GM23248 (cell line): ENCODE data around the gene ZDHHC11. TPM values are rescaled to one million over a fixed set of nuclear protein-coding genes. Genes with fewer than 3 reads are reported as not detected.

Experiments used
- DNase-seq: peaks from one replicate; pipeline ENCODE4 v3.0.0-alpha.2; 2015
- H2AFZ ChIP-seq: fragments of 200-600 bp; sonication (generic); 2 replicates; pipeline ENCODE4 v1.6.1; 2016; ENCODE audit warnings: antibody characterized with exemption
- H3F3A ChIP-seq: fragments of 200-600 bp; sonication (generic); 2 replicates; pipeline ENCODE4 v1.6.1; 2016; ENCODE audit warnings: mild to moderate bottlenecking, antibody characterized with exemption, mixed run types; ENCODE audit not compliant: insufficient read depth
- H3K27ac ChIP-seq: fragments of 200-600 bp; sonication (generic); 2 replicates; pipeline ENCODE4 v1.5.1; 2016; ENCODE audit warnings: mild to moderate bottlenecking
- H3K27me3 ChIP-seq: fragments of 200-600 bp; sonication (generic); replicated peaks from 2 replicates; pipeline ENCODE4 v1.6.1; 2016; ENCODE audit warnings: mild to moderate bottlenecking; ENCODE audit not compliant: insufficient read depth
- H3K36me3 ChIP-seq: fragments of 200-600 bp; sonication (generic); 2 replicates; pipeline ENCODE4 v1.6.1; 2016; ENCODE audit warnings: low read depth, mild to moderate bottlenecking
- H3K4me1 ChIP-seq: fragments of 200-600 bp; sonication (generic); 2 replicates; pipeline ENCODE4 v1.6.1; 2016; ENCODE audit warnings: mild to moderate bottlenecking; ENCODE audit not compliant: insufficient read depth
- H3K4me2 ChIP-seq: fragments of 200-600 bp; sonication (generic); one replicate; pipeline ENCODE4 v1.6.1; 2016; ENCODE audit warnings: mild to moderate bottlenecking; ENCODE audit not compliant: unreplicated experiment
- H3K4me3 ChIP-seq: fragments of 200-600 bp; sonication (generic); 2 replicates; pipeline ENCODE4 v1.5.1; 2016; ENCODE audit warnings: mild to moderate bottlenecking
- H3K79me2 ChIP-seq: fragments of 200-600 bp; sonication (generic); 2 replicates; pipeline ENCODE4 v1.6.1; 2016; ENCODE audit warnings: mild to moderate bottlenecking; ENCODE audit not compliant: insufficient read depth
- H3K9ac ChIP-seq: fragments of 200-600 bp; sonication (generic); 2 replicates; pipeline ENCODE4 v1.6.1; 2016; ENCODE audit warnings: mild to moderate bottlenecking
- H3K9me2 ChIP-seq: fragments of 200-600 bp; sonication (generic); 2 replicates; pipeline ENCODE4 v1.6.1; 2016; ENCODE audit warnings: mixed run types, mild to moderate bottlenecking, moderate library complexity; ENCODE audit not compliant: insufficient read depth
- H3K9me3 ChIP-seq: fragments of 200-600 bp; sonication (generic); one replicate; pipeline ENCODE4 v1.6.1; 2017; ENCODE audit warnings: low read depth
- H4K20me1 ChIP-seq: fragments of 200-600 bp; sonication (generic); 2 replicates; pipeline ENCODE4 v1.6.0; 2016; ENCODE audit not compliant: insufficient read depth
- EZH2 ChIP-seq: fragments of 200-600 bp; sonication (generic); IDR thresholded peaks from 2 replicates; pipeline ENCODE4 v1.6.1; 2018; ENCODE audit warnings: antibody characterized with exemption, mild to moderate bottlenecking; ENCODE audit not compliant: insufficient read depth, poor library complexity, severe bottlenecking
- EZH2phosphoT487 ChIP-seq: fragments of 200-600 bp; sonication (generic); IDR thresholded peaks from 2 replicates; pipeline ENCODE4 v1.6.1; 2018; ENCODE audit warnings: antibody characterized with exemption, moderate library complexity, mild to moderate bottlenecking, low read depth; ENCODE audit not compliant: insufficient read depth
- WGBS, 2 experiments: methylation state at CpG; one replicate each; pipeline ENCODE4 v1.1.6; 2015 to 2017; ENCODE audit warnings: low lambda C conversion rate in 2 of 2, low coverage in 1 of 2; ENCODE audit errors: missing lambda C conversion rate in 2 of 2; 5-methylcytosine and 5-hydroxymethylcytosine counted together
- in situ Hi-C: fragments of 300-500 bp; cut with MboI; formaldehyde crosslinking; loops from 2 replicates; pipeline ENCODE4 v1.15.0; 2020
- polyA plus RNA-seq: library from polyadenylated mRNA; unstranded; fragments of >200 nt; fragmentation: Nextera tagmentation; extraction: Ambion mirVana; gene quantifications from 2 replicates; pipeline ENCODE4 v1.2.1, GENCODE V29; 2016
- total RNA-seq: library from RNA; depleted of rRNA; stranded (reverse); fragments of >200 nt; shearing (Covaris generic); gene quantifications from 2 replicates; pipeline ENCODE4 v1.2.3, GENCODE V29; 2014

The ZDHHC11 gene
- total and polyA plus RNA-seq, 2 experiments from 2014 or later = 0.26 to 0.65 TPM

DNA sequence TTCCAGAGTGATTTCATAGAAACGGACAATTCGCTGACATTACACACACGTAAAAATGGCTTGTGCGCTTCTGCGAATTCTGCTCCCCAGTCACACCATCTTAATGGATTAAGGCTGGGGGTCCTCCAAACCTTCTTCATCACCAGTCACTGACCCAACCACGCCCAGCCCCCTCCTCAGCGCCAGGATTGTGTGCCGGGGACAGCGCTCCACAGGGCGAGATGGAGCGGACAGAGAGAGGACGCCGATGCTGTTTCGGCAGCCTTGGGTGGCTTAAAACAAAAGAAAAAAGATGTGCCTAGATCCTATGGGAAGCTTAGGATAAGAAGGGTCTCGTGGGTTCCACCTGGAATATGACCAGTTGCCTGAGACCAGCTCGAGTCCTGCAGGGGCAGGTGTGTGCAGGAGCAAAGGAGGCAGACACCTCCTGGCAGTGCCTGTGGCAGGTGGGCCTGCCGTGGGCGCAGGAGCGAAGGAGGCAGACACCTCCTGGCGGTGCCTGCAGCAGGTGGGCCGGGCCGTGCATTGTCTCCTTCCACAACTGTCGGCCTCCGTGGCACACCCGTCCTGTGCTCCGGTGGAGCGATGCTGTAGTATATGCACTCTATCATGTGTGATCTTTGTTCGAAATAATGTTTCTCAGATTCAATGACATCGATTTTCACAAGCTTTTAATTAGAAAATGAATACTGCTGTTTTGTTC is 21.0 kb upstream of the ZDHHC11 start:
- Histone ChIP-seq H3K9me2 (no peaks in the 10 kb centered on the region), H3K9me3 (no peaks in the 10 kb centered on the region), H3K27me3 (no peaks in the 10 kb centered on the region), H3K9ac (no peak overlapping the region), H3K4me3 (no peak overlapping the region), H3K4me2 (no peak overlapping the region), H3K79me2 (peaks cover 11% of the 10 kb centered on the region), H3K4me1 (no peaks in the 10 kb centered on the region), H3F3A (no peaks in the 10 kb centered on the region), H4K20me1 (no peaks in the 10 kb centered on the region), H3K27ac (no peak overlapping the region), H2AFZ (no peak overlapping the region), H3K36me3 (peaks cover 29% of the 10 kb centered on the region)
- TF ChIP-seq EZH2 (no peak), EZH2phosphoT487 (no peak)
- no peak for DNase-seq
- in situ Hi-C loops = no loop called here
- 91 to 95% methylated on average over 29 of the region's 29 CpGs for WGBS, 2 experiments

DNA sequence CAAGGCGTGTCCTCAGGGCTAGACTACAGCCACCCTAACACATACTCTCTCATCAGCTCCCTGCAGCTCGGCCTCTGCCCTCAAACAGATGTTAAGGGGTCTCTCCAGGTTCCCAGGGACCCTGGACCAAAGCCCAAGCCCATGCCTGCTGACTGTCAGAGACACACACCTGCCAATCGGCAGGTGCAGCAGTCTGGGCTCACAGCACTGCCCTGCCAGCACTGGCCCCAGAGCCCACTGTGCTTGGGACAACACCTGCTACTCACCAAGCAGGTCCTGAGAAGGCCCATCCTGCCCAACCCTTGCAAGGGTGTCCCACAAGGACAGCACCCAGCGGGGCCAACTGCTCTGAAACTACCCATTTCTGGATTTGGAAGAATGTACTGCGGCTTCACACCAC is 20.2 kb upstream of the ZDHHC11 start:
- H3K9me2 ChIP-seq = no peaks in the 10 kb centered on the region
- H3K4me1 ChIP-seq = no peaks in the 10 kb centered on the region
- no peak for DNase-seq
- 98 to 99% methylated on average over 5 of the region's 5 CpGs for WGBS, 2 experiments
- H3K27me3 ChIP-seq = no peaks in the 10 kb centered on the region
- H4K20me1 ChIP-seq = no peaks in the 10 kb centered on the region
- H3F3A ChIP-seq = no peaks in the 10 kb centered on the region
- H3K27ac ChIP-seq = no peak overlapping the region
- H2AFZ ChIP-seq = no peak overlapping the region
- TF ChIP-seq EZH2 = no peak
- no peak for TF ChIP-seq EZH2phosphoT487
- H3K79me2 ChIP-seq = peaks cover 11% of the 10 kb centered on the region
- peaks cover 29% of the 10 kb centered on the region for H3K36me3 ChIP-seq
- no peak overlapping the region for H3K4me2 ChIP-seq
- no peak overlapping the region for H3K4me3 ChIP-seq
- no peaks in the 10 kb centered on the region for H3K9me3 ChIP-seq
- in situ Hi-C loops = no loop called here
- H3K9ac ChIP-seq = no peak overlapping the region

DNA sequence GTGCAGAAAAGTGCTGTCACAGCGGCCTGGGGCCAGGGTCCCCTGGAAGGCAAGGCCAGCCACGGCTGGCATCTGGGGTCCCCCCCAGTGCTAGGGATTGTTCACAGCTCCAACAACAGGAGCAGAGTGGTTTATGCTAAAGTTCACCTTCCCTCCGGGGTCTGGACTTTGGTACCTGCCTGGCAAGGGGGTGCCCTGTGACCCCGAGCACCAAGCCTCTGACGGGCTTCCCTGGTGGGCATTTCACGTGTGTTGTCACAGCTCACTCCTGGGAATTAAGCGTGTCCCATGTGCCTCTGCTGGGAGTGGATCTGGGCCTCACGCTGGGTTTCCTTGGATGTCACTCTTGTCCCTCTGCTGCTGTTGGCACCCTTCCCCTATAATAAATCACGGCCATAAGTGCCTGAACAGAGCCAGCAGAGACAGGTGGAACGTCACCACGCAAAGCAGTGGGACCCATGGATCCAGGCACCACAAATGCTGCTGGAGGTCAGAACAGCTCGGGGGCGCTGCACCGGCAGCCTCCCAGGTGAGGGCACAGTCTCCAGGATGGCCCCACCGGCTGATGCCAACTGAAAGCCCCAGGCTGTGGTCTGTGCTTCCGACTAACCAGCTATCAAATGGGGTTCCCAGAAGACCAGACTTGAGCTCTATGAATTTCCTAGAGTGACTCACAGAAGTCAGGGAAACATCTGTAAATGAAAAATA is 17.8 kb upstream of the ZDHHC11 start:
- Histone ChIP-seq H3K79me2 (no peaks in the 10 kb centered on the region), H3K9me3 (no peaks in the 10 kb centered on the region), H2AFZ (no peak overlapping the region), H3K27ac (no peak overlapping the region), H3K4me2 (no peak overlapping the region), H3K4me1 (no peaks in the 10 kb centered on the region), H3K27me3 (no peaks in the 10 kb centered on the region), H3K9ac (no peak overlapping the region), H4K20me1 (no peaks in the 10 kb centered on the region), H3K9me2 (no peaks in the 10 kb centered on the region), H3K4me3 (no peak overlapping the region), H3F3A (no peaks in the 10 kb centered on the region), H3K36me3 (peaks cover 29% of the 10 kb centered on the region)
- 88 to 91% methylated on average over 15 to 16 of the region's 16 CpGs for WGBS, 2 experiments
- no peak for DNase-seq
- TF ChIP-seq EZH2phosphoT487 = no peak
- no peak for TF ChIP-seq EZH2
- in situ Hi-C loops = no loop called here

DNA sequence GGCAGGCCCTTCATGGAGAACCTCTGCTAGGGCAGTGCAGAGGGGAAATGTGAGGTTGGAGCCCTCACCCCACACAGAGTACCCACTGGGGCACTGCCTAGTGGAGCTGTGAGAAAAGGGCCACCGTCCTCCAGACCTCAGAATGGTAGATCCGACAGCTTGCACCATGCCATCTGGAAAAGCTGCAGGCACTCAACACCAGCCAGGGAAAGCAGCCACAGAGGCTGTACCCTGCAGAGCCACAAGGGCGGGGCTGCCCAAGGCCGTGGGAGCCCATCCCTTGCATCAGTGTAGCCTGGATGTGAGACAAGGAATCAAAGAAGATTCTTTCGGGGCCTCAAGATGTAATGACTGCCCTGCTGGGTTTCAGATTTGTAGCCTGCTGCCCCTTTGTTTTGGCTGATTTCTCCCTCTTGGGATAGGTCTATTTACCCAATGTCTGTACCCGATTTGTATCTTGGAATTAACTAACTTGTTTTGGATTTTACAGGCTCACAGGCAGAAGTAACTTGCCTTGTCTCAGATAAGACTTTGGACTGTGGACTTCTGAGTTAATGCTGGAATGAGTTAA is 16.6 kb upstream of the ZDHHC11 start:
- no peak overlapping the region for H3K4me3 ChIP-seq
- no peaks in the 10 kb centered on the region for H3K9me2 ChIP-seq
- no peak overlapping the region for H3K9ac ChIP-seq
- no peak overlapping the region for H3K27ac ChIP-seq
- 98% methylated on average over 6 of the region's 6 CpGs for WGBS, 2 experiments
- H4K20me1 ChIP-seq = no peaks in the 10 kb centered on the region
- H2AFZ ChIP-seq = no peak overlapping the region
- in situ Hi-C loops = no loop called here
- no peaks in the 10 kb centered on the region for H3K79me2 ChIP-seq
- TF ChIP-seq EZH2 = no peak
- no peak for TF ChIP-seq EZH2phosphoT487
- H3K27me3 ChIP-seq = no peaks in the 10 kb centered on the region
- H3K4me1 ChIP-seq = no peaks in the 10 kb centered on the region
- peaks cover 29% of the 10 kb centered on the region for H3K36me3 ChIP-seq
- no peak for DNase-seq
- H3F3A ChIP-seq = no peaks in the 10 kb centered on the region
- no peaks in the 10 kb centered on the region for H3K9me3 ChIP-seq
- no peak overlapping the region for H3K4me2 ChIP-seq
